Astrocyte (in vitro differentiated cells and primary cell): ENCODE data around the gene FOXRED2. TPM values are rescaled to one million over a fixed set of nuclear protein-coding genes. Genes with fewer than 3 reads are reported as not detected.

Source experiments
- DNase-seq: peaks from one replicate; pipeline ENCODE4 v3.0.0-alpha.2; 2010; ENCODE audit warnings: low read depth
- FAIRE-seq: peaks from 2 replicates; lab custom pipeline; 2011; peaks lifted over from hg19 to GRCh38; lab: Jason Lieb, UNC
- H2AFZ ChIP-seq: 2 replicates; pipeline ENCODE4 v1.6.0; 2012; ENCODE audit warnings: low read depth, low read length, inconsistent platforms
- H3K27ac ChIP-seq: 2 replicates; pipeline ENCODE4 v1.5.1; 2011; ENCODE audit warnings: low read depth, low read length, inconsistent platforms
- H3K27me3 ChIP-seq: 2 replicates; pipeline ENCODE4 v1.6.0; 2011; ENCODE audit warnings: low read length, inconsistent platforms; ENCODE audit not compliant: insufficient read depth
- H3K36me3 ChIP-seq: 2 replicates; pipeline ENCODE4 v1.5.1; 2011; ENCODE audit warnings: low read length, inconsistent platforms; ENCODE audit not compliant: insufficient read depth
- H3K4me1 ChIP-seq: 2 replicates; pipeline ENCODE4 v1.5.1; 2011; ENCODE audit warnings: low read length, inconsistent platforms; ENCODE audit not compliant: insufficient read depth
- H3K4me2 ChIP-seq: 2 replicates; pipeline ENCODE4 v1.6.0; 2012; ENCODE audit warnings: low read length, inconsistent platforms
- H3K4me3 ChIP-seq: 2 replicates; pipeline ENCODE4 v1.5.1; 2011; ENCODE audit warnings: low read depth, mild to moderate bottlenecking, low read length, inconsistent platforms; ENCODE audit not compliant: insufficient read depth
- H3K79me2 ChIP-seq: 2 replicates; pipeline ENCODE4 v1.6.0; 2012; ENCODE audit warnings: mild to moderate bottlenecking, low read length, inconsistent platforms; ENCODE audit not compliant: insufficient read depth
- H3K9ac ChIP-seq: 2 replicates; pipeline ENCODE4 v1.6.0; 2012; ENCODE audit warnings: mild to moderate bottlenecking, low read length, inconsistent platforms
- H3K9me3 ChIP-seq: 2 replicates; pipeline ENCODE4 v1.5.1; 2012; ENCODE audit warnings: low read depth, mild to moderate bottlenecking, low read length, inconsistent platforms; ENCODE audit not compliant: insufficient read depth
- H4K20me1 ChIP-seq: 2 replicates; pipeline ENCODE4 v1.6.0; 2012; ENCODE audit warnings: low read length, inconsistent platforms; ENCODE audit not compliant: insufficient read depth
- H3K27ac Mint-ChIP-seq: one replicate; pipeline ENCODE4 v1.8.0; 2021; ENCODE audit warnings: mild to moderate bottlenecking, mixed read lengths; ENCODE audit not compliant: unreplicated experiment
- H3K27me3 Mint-ChIP-seq: one replicate; pipeline ENCODE4 v1.8.0; 2021; ENCODE audit warnings: low read depth, mixed read lengths; ENCODE audit not compliant: unreplicated experiment
- H3K36me3 Mint-ChIP-seq: one replicate; pipeline ENCODE4 v1.8.0; 2021; ENCODE audit warnings: low read depth, mixed read lengths; ENCODE audit not compliant: unreplicated experiment
- H3K4me1 Mint-ChIP-seq: one replicate; pipeline ENCODE4 v1.8.0; 2021; ENCODE audit warnings: low read depth, mixed read lengths; ENCODE audit not compliant: unreplicated experiment
- H3K4me3 Mint-ChIP-seq: one replicate; pipeline ENCODE4 v1.8.0; 2021; ENCODE audit warnings: mild to moderate bottlenecking, moderate library complexity, mixed read lengths; ENCODE audit not compliant: unreplicated experiment
- H3K9me3 Mint-ChIP-seq: one replicate; pipeline ENCODE4 v1.8.0; 2021; ENCODE audit warnings: mild to moderate bottlenecking, mixed read lengths; ENCODE audit not compliant: unreplicated experiment
- CTCF ChIP-seq: IDR thresholded peaks from 2 replicates; pipeline ENCODE4 v1.5.1; 2011; ENCODE audit warnings: low read depth, mild to moderate bottlenecking, inconsistent platforms, low read length, moderate library complexity; ENCODE audit not compliant: insufficient read depth
- EZH2 ChIP-seq: IDR thresholded peaks from 2 replicates; pipeline ENCODE4 v1.6.1; 2012; ENCODE audit warnings: mild to moderate bottlenecking, low read length, inconsistent platforms; ENCODE audit not compliant: insufficient read depth
- total RNA-seq: library from RNA; stranded (reverse); gene quantifications from 2 replicates; pipeline ENCODE4 v1.2.1, GENCODE V29; 2021

The FOXRED2 gene
- total RNA-seq, 1 donor from 2014 or later = 5.3 TPM

- Histone ChIP-seq H4K20me1 (no peaks in the 10 kb centered on the region), H2AFZ (no peak overlapping the region), H3K36me3 (no peaks in the 10 kb centered on the region), H3K4me1 (no peaks in the 10 kb centered on the region), H3K27ac (no peak overlapping the region), H3K27me3 (no peaks in the 10 kb centered on the region), H3K79me2 (no peaks in the 10 kb centered on the region), H3K9ac (no peak overlapping the region), H3K4me2 (no peak overlapping the region), H3K4me3 (no peak overlapping the region), H3K9me3 (peaks cover 3% of the 10 kb centered on the region)
- DNase-seq (no peak), FAIRE-seq (no peak)
- H3K36me3 Mint-ChIP-seq = peaks cover 10% of the 10 kb centered on the region
- H3K27ac Mint-ChIP-seq = no peak overlapping the region
- H3K27me3 Mint-ChIP-seq = peaks cover 9% of the 10 kb centered on the region
- no peak overlapping the region for H3K4me3 Mint-ChIP-seq
- H3K4me1 Mint-ChIP-seq = peaks cover 1% of the 10 kb centered on the region
- no peak for TF ChIP-seq EZH2
- peaks cover 3% of the 10 kb centered on the region for H3K9me3 Mint-ChIP-seq
These were observed 14.7 kb downstream of the FOXRED2 start for GRCh38 chr22:36492109-36492508.

GRCh38 chr22:36491155-36491554 lies 15.7 kb downstream of the FOXRED2 start:
- H2AFZ ChIP-seq = no peak overlapping the region
- no peaks in the 10 kb centered on the region for H3K79me2 ChIP-seq
- Mint-ChIP-seq H3K27me3 (peaks cover 6% of the 10 kb centered on the region), H3K4me1 (peaks cover 1% of the 10 kb centered on the region), H3K36me3 (peaks cover 9% of the 10 kb centered on the region), H3K9me3 (peaks cover 5% of the 10 kb centered on the region), H3K4me3 (no peak overlapping the region), H3K27ac (no peak overlapping the region)
- DNase-seq = no peak
- no peak overlapping the region for H3K4me3 ChIP-seq
- H3K4me1 ChIP-seq = no peaks in the 10 kb centered on the region
- H3K27ac ChIP-seq = no peak overlapping the region
- no peak for FAIRE-seq
- no peak for TF ChIP-seq EZH2
- TF ChIP-seq CTCF = no peak
- no peaks in the 10 kb centered on the region for H4K20me1 ChIP-seq
- H3K27me3 ChIP-seq = no peaks in the 10 kb centered on the region
- H3K36me3 ChIP-seq = no peaks in the 10 kb centered on the region
- H3K9ac ChIP-seq = no peak overlapping the region
- H3K9me3 ChIP-seq = peaks cover 8% of the 10 kb centered on the region
- H3K4me2 ChIP-seq = no peak overlapping the region

- Histone ChIP-seq H3K4me3 (no peak overlapping the region), H4K20me1 (no peaks in the 10 kb centered on the region), H3K4me1 (no peaks in the 10 kb centered on the region), H3K4me2 (no peak overlapping the region), H3K79me2 (no peaks in the 10 kb centered on the region), H3K9ac (no peak overlapping the region), H3K36me3 (no peaks in the 10 kb centered on the region), H3K27ac (no peak overlapping the region), H3K9me3 (peaks cover 8% of the 10 kb centered on the region), H3K27me3 (no peaks in the 10 kb centered on the region), H2AFZ (no peak overlapping the region)
- Mint-ChIP-seq H3K27ac (no peak overlapping the region), H3K9me3 (peaks cover 5% of the 10 kb centered on the region), H3K4me3 (peak overlapping the region; percentile 67), H3K4me1 (peaks cover 1% of the 10 kb centered on the region), H3K27me3 (no peaks in the 10 kb centered on the region), H3K36me3 (peaks cover 8% of the 10 kb centered on the region)
- FAIRE-seq = no peak
- no peak for DNase-seq
- TF ChIP-seq CTCF (peak; percentile 76), EZH2 (no peak)
These were observed 20.0 kb downstream of the FOXRED2 start for GRCh38 chr22:36486619-36487384.
